Measurements from ENCODE around the gene KATNB1. TPM values are rescaled to one million over a fixed set of nuclear protein-coding genes. Genes with fewer than 3 reads are reported as not detected.

The KATNB1 gene
- total RNA-seq, 1 donor from 2014 or later, result 32.1 TPM

GRCh38 chr16:57755061-57755684, 19.6 kb downstream of the KATNB1 start:
- intact Hi-C loops (cut with micrococcal nuclease), result no loop called here

GRCh38 chr16:57755726-57756423, 20.3 kb downstream of the KATNB1 start:
- intact Hi-C loops (cut with micrococcal nuclease), result loop anchor here (2.0 kb wide), 2 partner anchors 55 to 371 kb away; no protein-coding TSS in a partner anchor

- intact Hi-C loops (cut with micrococcal nuclease), result loop anchor here (1.0 to 2.0 kb wide), 10 partner anchors 21 to 370 kb away; partner anchors contain the start of genes KATNB1 and ZNF319
Observed at GRCh38 chr16:57756424-57757325, 21.1 kb downstream of the KATNB1 start.

- intact Hi-C loops (cut with micrococcal nuclease), result loop anchor here (1.0 to 2.0 kb wide), 10 partner anchors 22 to 369 kb away; partner anchors contain the start of genes KATNB1 and ZNF319
Observed at GRCh38 chr16:57757326-57757786, 21.8 kb downstream of the KATNB1 start.

GRCh38 chr16:57757883-57758282, 22.3 kb downstream of the KATNB1 start:
- intact Hi-C loops (cut with micrococcal nuclease), result loop anchor here (1.0 to 2.0 kb wide), 10 partner anchors 23 to 369 kb away; partner anchors contain the start of genes KATNB1 and ZNF319

- intact Hi-C loops (cut with micrococcal nuclease), result no loop called here
Observed at GRCh38 chr16:57758331-57759117, 23.0 kb downstream of the KATNB1 start.

- intact Hi-C loops (cut with micrococcal nuclease), result no loop called here
Observed at GRCh38 chr16:57759131-57759530, 23.6 kb downstream of the KATNB1 start.

- intact Hi-C loops (cut with micrococcal nuclease), result no loop called here
Observed at GRCh38 chr16:57759541-57760356, 24.2 kb downstream of the KATNB1 start.

GRCh38 chr16:57760357-57761160, 25.0 kb downstream of the KATNB1 start:
- intact Hi-C loops (cut with micrococcal nuclease), result no loop called here

GRCh38 chr16:57761301-57761700, 25.7 kb downstream of the KATNB1 start:
- intact Hi-C loops (cut with micrococcal nuclease), result no loop called here

- intact Hi-C loops (cut with micrococcal nuclease), result no loop called here
Observed at GRCh38 chr16:57761957-57762356, 26.4 kb downstream of the KATNB1 start.

- intact Hi-C loops (cut with micrococcal nuclease), result no loop called here
Observed at GRCh38 chr16:57762365-57763040, 26.9 kb downstream of the KATNB1 start.

- intact Hi-C loops (cut with micrococcal nuclease), result loop anchor here (1.0 kb wide), 1 partner anchor 222 kb away; no protein-coding TSS in a partner anchor
Observed at GRCh38 chr16:57763285-57764005, 27.9 kb downstream of the KATNB1 start.

GRCh38 chr16:57764006-57764340, 28.4 kb downstream of the KATNB1 start:
- intact Hi-C loops (cut with micrococcal nuclease), result loop anchor here (1.0 kb wide), 1 partner anchor 221 kb away; no protein-coding TSS in a partner anchor

GRCh38 chr16:57764341-57765159, 29.0 kb downstream of the KATNB1 start:
- intact Hi-C loops (cut with micrococcal nuclease), result loop anchor here (1.0 kb wide), 1 partner anchor 221 kb away; no protein-coding TSS in a partner anchor

GRCh38 chr16:57765160-57765728, 29.7 kb downstream of the KATNB1 start:
- intact Hi-C loops (cut with micrococcal nuclease), result no loop called here
